ENCODE measurements around the gene TRAPPC12.
"Not testable (repeated sequence)": the region's sequence is repeated elsewhere in the genome, so short reads cannot be mapped to it uniquely, and the experiment has no call there.

Gene TRAPPC12

DNA sequence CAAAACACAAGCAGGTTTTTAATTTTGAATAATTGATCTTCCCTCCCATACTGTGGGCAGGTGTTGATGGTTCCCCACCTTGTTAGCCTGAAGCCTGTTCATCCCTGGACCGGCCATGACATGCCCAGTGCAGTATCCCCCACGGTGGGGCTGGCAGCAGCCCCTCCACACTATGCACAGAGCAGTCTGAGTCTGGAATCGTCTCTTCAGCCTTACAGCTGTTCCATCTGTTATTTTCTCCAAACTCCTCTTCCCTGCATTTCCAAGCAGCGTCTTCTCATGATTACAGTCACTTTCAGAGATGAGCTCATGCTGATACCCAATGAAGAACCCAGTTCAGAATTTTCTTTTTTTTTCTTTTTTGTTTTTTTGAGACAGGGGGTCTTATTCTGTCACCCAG, 71.7 kb downstream of the TRAPPC12 start:
- Histone ChIP-seq H3K27me3 (ENCODE audit: control insufficient read depth in 2 of 2, insufficient read depth in 2 of 2, low read length in 2 of 2) (no peaks in the 10 kb centered on the region), H3K27ac (ENCODE audit: low read depth in 2 of 2, low read length in 2 of 2) (no peak overlapping the region), H3K9ac (ENCODE audit: low read depth in 1 of 2, low read length in 2 of 2) (no peak overlapping the region), H3K4me3 (ENCODE audit: low read length in 2 of 2) (no peak overlapping the region), H3K4me1 (ENCODE audit: control insufficient read depth in 2 of 2, insufficient read depth in 2 of 2, low read length in 2 of 2) (no peaks in the 10 kb centered on the region), H3K36me3 (ENCODE audit: control insufficient read depth in 2 of 2, insufficient read depth in 2 of 2, low read length in 2 of 2) (peaks cover 38 to 55% of the 10 kb centered on the region in 2 donors), H3K9me3 (ENCODE audit: control insufficient read depth in 2 of 2, low read length in 2 of 2) (no peaks in the 10 kb centered on the region)

DNA sequence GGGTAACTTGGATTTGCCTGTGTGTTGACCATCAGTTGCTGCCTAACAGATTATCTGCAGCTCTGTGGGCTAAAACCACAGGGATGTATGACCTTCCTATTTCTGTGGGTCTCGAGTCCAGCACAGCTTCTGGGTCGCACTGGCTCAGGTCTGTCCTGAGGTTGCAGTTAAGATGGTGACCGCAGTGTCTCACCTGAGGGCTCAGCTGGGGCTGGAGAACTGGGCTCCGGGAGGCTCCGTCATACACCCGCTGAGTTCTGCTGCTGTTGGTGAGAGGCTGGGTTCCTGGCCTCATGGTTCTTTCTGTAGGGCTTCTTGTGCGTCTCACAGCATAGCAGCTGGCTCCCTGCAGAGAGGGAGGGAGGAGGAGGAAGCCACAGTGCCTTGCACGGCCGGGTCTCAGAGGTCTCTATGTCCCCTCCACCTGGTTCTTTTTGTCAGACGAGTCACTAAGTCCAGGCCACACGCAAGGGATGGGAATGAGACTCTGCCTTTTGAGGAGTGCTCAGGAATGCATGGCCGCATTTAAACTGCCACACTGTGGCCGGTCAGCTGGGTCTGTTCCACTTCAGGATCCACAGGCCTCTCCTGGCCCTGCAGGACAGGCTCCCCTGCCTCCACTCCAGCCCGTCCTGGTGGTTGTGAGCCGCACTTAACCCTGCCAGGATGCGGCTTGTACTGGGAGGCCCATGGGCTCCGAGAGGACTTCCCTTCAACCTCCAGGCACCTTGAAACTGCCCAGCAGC, 72.6 kb downstream of the TRAPPC12 start:
- H3K4me3 ChIP-seq (ENCODE audit: low read length in 2 of 2), result no peak overlapping the region
- no peaks in the 10 kb centered on the region for H3K9me3 ChIP-seq (ENCODE audit: control insufficient read depth in 2 of 2, low read length in 2 of 2)
- H3K36me3 ChIP-seq (ENCODE audit: control insufficient read depth in 2 of 2, insufficient read depth in 2 of 2, low read length in 2 of 2), result peaks cover 39 to 52% of the 10 kb centered on the region in 2 donors
- H3K4me1 ChIP-seq (ENCODE audit: control insufficient read depth in 2 of 2, insufficient read depth in 2 of 2, low read length in 2 of 2), result no peaks in the 10 kb centered on the region
- H3K9ac ChIP-seq (ENCODE audit: low read depth in 1 of 2, low read length in 2 of 2), result no peak overlapping the region
- no peak overlapping the region for H3K27ac ChIP-seq (ENCODE audit: low read depth in 2 of 2, low read length in 2 of 2)
- no peaks in the 10 kb centered on the region for H3K27me3 ChIP-seq (ENCODE audit: control insufficient read depth in 2 of 2, insufficient read depth in 2 of 2, low read length in 2 of 2)

DNA sequence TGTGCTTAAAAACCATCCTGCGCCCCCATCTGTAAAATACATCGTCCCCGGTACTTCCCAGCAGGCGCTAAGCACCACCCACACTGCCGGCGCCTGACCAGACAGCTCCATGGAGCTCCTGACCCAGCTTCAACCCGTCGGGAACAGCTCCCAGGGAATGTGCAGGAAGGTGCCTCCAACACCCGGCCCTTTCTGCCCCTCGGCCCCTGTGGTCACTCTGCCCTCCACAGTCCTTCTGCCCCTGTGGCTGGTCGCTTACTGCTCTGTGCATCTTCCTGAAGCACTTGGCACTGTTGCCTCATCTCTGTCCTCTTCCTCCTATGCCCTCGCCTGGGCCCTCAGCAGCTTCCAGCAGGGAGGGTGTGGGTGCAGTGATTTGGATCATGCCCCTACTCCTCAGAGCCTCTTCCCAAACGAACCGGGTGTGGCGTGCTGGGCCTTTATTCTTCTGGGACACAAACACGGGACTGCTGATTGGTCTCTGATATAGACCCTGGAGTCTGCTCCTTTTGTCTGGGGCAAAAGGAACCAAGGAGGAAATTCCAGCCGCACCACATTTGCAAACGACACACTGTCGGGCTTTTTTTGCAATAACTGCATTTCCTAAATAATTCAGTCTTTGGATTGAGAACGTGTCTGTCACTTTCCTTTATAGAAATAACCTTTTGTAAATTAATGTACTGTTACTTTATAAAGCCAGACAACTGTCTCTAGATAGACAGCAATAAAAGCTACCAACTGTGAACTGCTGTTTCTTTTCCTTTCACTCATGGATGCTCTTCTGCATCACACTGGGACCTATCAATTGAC, 73.9 kb downstream of the TRAPPC12 start:
- no peak overlapping the region for H3K9ac ChIP-seq (ENCODE audit: low read depth in 1 of 2, low read length in 2 of 2)

DNA sequence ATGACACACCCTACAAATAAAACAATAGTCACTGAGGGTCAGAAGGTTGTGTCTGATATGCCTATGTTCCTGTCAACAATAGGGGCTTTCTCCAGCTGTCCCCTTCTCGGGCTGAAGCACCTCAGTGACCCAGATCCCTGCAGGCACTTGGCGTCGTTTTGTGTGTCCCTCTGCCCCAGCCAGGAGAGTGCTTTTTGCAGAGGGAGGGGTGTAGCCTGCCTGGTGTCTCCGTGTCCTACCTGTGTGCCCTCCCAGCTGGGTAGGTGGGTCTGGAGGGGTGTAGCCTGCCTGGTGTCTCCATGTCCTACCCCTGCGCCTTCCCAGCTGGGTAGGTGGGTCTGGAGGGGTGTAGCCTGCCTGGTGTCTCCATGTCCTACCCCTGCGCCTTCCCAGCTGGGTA, 74.5 kb downstream of the TRAPPC12 start:
- H3K36me3 ChIP-seq (ENCODE audit: control insufficient read depth in 2 of 2, insufficient read depth in 2 of 2, low read length in 2 of 2), result peaks cover 41 to 52% of the 10 kb centered on the region in 2 donors
- not testable (repeated sequence) for H3K27ac ChIP-seq (ENCODE audit: low read depth in 2 of 2, low read length in 2 of 2); H3K9me3 ChIP-seq (ENCODE audit: control insufficient read depth in 2 of 2, low read length in 2 of 2)

More for the DNA sequence above, 73.9 kb downstream of the TRAPPC12 start:
- H3K4me3 ChIP-seq (ENCODE audit: low read length in 2 of 2), result no peak overlapping the region
- no peaks in the 10 kb centered on the region for H3K27me3 ChIP-seq (ENCODE audit: control insufficient read depth in 2 of 2, insufficient read depth in 2 of 2, low read length in 2 of 2)
- H3K4me1 ChIP-seq (ENCODE audit: control insufficient read depth in 2 of 2, insufficient read depth in 2 of 2, low read length in 2 of 2), result no peaks in the 10 kb centered on the region
- H3K27ac ChIP-seq (ENCODE audit: low read depth in 2 of 2, low read length in 2 of 2), result no peak overlapping the region
- peaks cover 41 to 49% of the 10 kb centered on the region in 2 donors for H3K36me3 ChIP-seq (ENCODE audit: control insufficient read depth in 2 of 2, insufficient read depth in 2 of 2, low read length in 2 of 2)
- no peaks in the 10 kb centered on the region for H3K9me3 ChIP-seq (ENCODE audit: control insufficient read depth in 2 of 2, low read length in 2 of 2)

DNA sequence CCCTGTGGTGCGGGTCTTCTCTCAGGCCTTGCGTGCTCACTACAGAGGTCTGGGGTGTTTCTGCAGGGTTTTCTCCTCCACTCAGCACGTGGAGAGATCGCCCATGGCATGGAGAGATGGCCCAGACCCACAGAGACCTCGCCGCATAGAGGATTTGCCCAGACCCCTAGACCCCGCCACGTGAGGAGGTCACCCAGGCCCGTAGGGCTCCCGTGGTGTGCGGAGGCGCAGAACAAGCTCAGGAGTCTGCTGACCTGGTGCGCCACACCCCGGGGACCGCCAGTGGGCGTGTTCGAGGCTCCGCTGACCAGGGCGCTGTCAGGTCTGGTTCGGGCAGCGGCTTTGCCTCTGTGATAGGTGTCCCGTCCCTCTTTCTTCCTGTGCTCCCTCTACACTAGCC, 75.3 kb downstream of the TRAPPC12 start:
- Histone ChIP-seq H3K27ac (ENCODE audit: low read depth in 2 of 2, low read length in 2 of 2) (no peak overlapping the region), H3K4me1 (ENCODE audit: control insufficient read depth in 2 of 2, insufficient read depth in 2 of 2, low read length in 2 of 2) (no peaks in the 10 kb centered on the region), H3K27me3 (ENCODE audit: control insufficient read depth in 2 of 2, insufficient read depth in 2 of 2, low read length in 2 of 2) (no peaks in the 10 kb centered on the region), H3K36me3 (ENCODE audit: control insufficient read depth in 2 of 2, insufficient read depth in 2 of 2, low read length in 2 of 2) (peaks cover 35 to 48% of the 10 kb centered on the region in 2 donors), H3K9me3 (ENCODE audit: control insufficient read depth in 2 of 2, low read length in 2 of 2) (no peaks in the 10 kb centered on the region), H3K9ac (ENCODE audit: low read depth in 1 of 2, low read length in 2 of 2) (no peak overlapping the region), H3K4me3 (ENCODE audit: low read length in 2 of 2) (no peak overlapping the region)

More for the DNA sequence above, 74.5 kb downstream of the TRAPPC12 start:
- not testable (repeated sequence) for H3K27me3 ChIP-seq (ENCODE audit: control insufficient read depth in 2 of 2, insufficient read depth in 2 of 2, low read length in 2 of 2); H3K9ac ChIP-seq (ENCODE audit: low read depth in 1 of 2, low read length in 2 of 2); H3K4me3 ChIP-seq (ENCODE audit: low read length in 2 of 2); H3K4me1 ChIP-seq (ENCODE audit: control insufficient read depth in 2 of 2, insufficient read depth in 2 of 2, low read length in 2 of 2)

DNA sequence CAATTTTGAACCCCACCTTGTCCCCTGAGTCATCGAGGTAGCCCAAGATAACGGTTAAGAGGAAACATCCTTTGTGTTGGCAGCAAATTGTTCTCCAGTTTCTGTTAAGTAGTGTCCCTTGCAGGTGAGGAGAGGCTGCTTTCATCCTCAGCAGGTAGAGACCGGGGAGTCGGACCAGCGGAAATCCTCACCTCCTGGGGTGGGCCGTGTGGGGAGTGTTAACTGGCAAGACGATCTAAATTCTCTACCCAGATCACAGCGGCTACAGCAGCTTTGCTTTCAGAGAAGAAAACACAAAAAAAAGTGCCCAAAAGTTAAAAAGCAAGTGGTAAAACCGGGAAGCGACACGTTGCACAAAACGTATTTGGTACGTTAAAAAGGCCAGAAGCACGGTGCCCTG, 76.6 kb downstream of the TRAPPC12 start:
- no peak overlapping the region for H3K4me3 ChIP-seq (ENCODE audit: low read length in 2 of 2)
- H3K27me3 ChIP-seq (ENCODE audit: control insufficient read depth in 2 of 2, insufficient read depth in 2 of 2, low read length in 2 of 2), result no peaks in the 10 kb centered on the region
- H3K9ac ChIP-seq (ENCODE audit: low read depth in 1 of 2, low read length in 2 of 2), result no peak overlapping the region
- no peaks in the 10 kb centered on the region for H3K4me1 ChIP-seq (ENCODE audit: control insufficient read depth in 2 of 2, insufficient read depth in 2 of 2, low read length in 2 of 2)
- no peak overlapping the region for H3K27ac ChIP-seq (ENCODE audit: low read depth in 2 of 2, low read length in 2 of 2)
- peaks cover 31 to 44% of the 10 kb centered on the region in 2 donors for H3K36me3 ChIP-seq (ENCODE audit: control insufficient read depth in 2 of 2, insufficient read depth in 2 of 2, low read length in 2 of 2)
- no peaks in the 10 kb centered on the region for H3K9me3 ChIP-seq (ENCODE audit: control insufficient read depth in 2 of 2, low read length in 2 of 2)

DNA sequence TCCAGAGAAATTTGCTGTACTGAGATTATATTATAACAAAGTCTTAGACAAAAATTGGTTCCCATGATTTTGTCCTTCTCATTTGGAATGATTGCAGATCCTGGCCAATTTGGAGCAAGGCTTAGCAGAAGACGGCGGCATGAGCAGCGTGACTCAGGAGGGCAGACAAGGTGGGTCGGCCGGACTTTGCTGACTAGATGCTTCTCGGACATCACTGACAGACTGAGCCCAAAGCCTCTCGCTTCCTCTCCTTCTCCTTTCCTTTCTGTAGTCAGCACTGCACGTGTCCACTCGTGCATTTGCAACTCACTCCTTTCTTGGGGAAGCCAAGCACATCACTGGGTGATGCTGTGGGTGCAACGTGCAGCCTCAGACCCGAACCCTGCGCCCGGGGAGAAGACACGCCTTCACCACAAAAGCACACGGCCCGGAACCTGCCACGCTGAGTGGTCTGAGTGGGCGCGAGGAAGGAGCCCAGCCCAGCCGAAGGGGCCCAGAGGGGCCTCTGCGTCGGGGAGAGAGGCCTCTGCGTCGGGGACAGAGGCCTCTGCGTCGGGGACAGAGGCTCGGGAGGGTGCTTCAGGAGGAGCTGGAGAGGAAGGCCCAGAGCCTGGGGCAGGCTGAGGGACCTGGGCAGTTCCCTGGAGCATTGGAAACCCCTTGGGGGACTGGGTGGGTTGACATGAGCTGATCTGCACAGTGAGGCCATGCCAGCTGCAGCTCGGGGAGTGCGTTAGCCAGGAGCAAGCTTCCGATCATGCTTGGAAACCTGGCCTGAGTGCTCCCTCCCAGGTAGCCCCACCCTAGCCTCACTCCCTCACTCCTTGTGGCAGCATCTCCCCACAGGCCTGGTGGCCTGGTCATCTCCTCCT, 78.3 kb downstream of the TRAPPC12 start:
- H3K36me3 ChIP-seq (ENCODE audit: control insufficient read depth in 2 of 2, insufficient read depth in 2 of 2, low read length in 2 of 2), result peaks cover 31 to 38% of the 10 kb centered on the region in 2 donors
- H3K9ac ChIP-seq (ENCODE audit: low read depth in 1 of 2, low read length in 2 of 2), result no peak overlapping the region
- no peak overlapping the region for H3K27ac ChIP-seq (ENCODE audit: low read depth in 2 of 2, low read length in 2 of 2)
- H3K9me3 ChIP-seq (ENCODE audit: control insufficient read depth in 2 of 2, low read length in 2 of 2), result no peaks in the 10 kb centered on the region
- H3K4me3 ChIP-seq (ENCODE audit: low read length in 2 of 2), result no peak overlapping the region
- H3K27me3 ChIP-seq (ENCODE audit: control insufficient read depth in 2 of 2, insufficient read depth in 2 of 2, low read length in 2 of 2), result no peaks in the 10 kb centered on the region
- H3K4me1 ChIP-seq (ENCODE audit: control insufficient read depth in 2 of 2, insufficient read depth in 2 of 2, low read length in 2 of 2), result peaks cover 0 to 2% of the 10 kb centered on the region in 2 donors

DNA sequence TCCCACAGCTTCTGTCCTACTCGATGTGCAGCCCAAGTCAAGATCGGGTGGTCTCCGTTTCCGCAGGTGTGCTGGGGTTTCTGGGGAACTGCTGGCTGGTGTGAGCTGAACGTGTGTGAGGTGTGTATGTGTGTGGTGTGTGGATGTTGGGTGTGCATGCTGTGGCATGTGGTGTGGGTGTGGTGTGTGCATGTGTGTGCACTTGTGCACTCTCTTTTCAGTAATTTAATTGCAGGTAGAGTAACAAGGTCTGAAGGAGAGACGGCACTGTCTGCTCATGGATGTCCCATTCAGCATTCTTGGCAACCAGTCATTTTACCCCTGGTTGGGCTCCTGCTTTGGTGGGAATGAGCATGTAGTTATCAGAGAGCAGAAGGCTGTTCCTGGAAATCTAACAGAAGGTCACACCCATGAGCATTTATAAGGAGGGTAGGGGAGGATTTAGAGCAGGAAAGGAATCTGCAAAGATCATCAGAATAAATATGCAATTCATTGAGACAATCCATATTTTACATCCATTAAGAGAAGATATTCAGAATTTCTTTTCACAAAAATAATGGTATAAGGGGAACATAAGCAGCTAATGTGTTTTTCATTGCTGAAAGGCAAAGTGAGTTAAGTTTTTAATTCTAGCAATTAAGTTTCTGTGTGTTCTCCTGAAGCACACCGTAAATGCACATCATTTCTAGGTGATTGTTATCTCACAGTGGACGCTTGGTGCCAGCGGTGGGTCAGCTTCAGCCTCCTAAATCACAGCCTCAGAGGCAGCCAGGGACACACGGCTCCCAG, 79.1 kb downstream of the TRAPPC12 start:
- Histone ChIP-seq H3K9me3 (ENCODE audit: control insufficient read depth in 2 of 2, low read length in 2 of 2) (no peaks in the 10 kb centered on the region), H3K9ac (ENCODE audit: low read depth in 1 of 2, low read length in 2 of 2) (no peak overlapping the region), H3K27me3 (ENCODE audit: control insufficient read depth in 2 of 2, insufficient read depth in 2 of 2, low read length in 2 of 2) (no peaks in the 10 kb centered on the region), H3K4me1 (ENCODE audit: control insufficient read depth in 2 of 2, insufficient read depth in 2 of 2, low read length in 2 of 2) (peaks cover 0 to 2% of the 10 kb centered on the region in 2 donors), H3K4me3 (ENCODE audit: low read length in 2 of 2) (no peak overlapping the region), H3K27ac (ENCODE audit: low read depth in 2 of 2, low read length in 2 of 2) (no peak overlapping the region), H3K36me3 (ENCODE audit: control insufficient read depth in 2 of 2, insufficient read depth in 2 of 2, low read length in 2 of 2) (peaks cover 27 to 34% of the 10 kb centered on the region in 2 donors)

DNA sequence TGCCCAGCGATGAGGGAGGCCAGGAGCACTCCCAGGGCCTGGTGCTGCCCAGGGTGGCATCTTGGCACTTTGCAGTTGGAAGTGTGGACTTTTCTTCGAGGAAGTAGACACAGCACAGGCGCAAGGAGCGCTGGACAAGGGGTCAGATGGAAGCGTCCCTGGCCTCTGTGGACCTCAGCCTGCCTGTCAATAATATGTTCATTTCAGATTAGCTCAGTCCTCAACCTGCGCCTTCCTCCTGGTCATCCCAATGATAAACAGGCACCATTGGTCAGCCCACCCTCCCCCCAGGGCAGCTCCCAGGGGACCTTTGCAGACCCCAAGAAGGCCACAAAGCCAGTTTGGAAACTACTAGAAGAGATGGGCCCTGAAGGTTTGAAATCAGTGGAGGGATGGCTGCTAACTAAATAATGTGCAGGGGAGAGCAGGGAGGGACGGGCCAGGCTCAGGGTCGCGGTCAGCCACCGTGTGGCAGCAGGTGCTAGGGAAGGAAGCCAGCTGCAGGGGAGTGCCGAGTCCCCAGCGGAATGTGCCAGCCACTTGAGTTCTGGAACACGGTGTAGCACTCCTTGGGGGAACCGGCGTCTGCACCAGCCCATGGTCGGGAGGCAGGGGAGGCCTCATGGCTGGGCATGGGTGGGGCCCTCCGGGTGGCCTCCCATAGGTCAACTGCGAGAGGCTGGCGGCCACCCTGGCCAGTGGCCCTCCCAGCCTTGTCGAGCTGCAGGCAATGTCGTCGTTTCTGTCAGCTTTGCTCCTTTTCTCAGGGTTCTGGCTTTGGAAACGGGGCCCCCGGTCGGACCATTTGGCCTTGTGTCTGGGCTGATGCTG, 79.9 kb downstream of the TRAPPC12 start:
- H3K27me3 ChIP-seq (ENCODE audit: control insufficient read depth in 2 of 2, insufficient read depth in 2 of 2, low read length in 2 of 2), result no peaks in the 10 kb centered on the region
- peaks cover 31 to 34% of the 10 kb centered on the region in 2 donors for H3K36me3 ChIP-seq (ENCODE audit: control insufficient read depth in 2 of 2, insufficient read depth in 2 of 2, low read length in 2 of 2)
- no peak overlapping the region for H3K4me3 ChIP-seq (ENCODE audit: low read length in 2 of 2)
- H3K9ac ChIP-seq (ENCODE audit: low read depth in 1 of 2, low read length in 2 of 2), result no peak overlapping the region
- no peak overlapping the region for H3K27ac ChIP-seq (ENCODE audit: low read depth in 2 of 2, low read length in 2 of 2)
- peaks cover 0 to 2% of the 10 kb centered on the region in 2 donors for H3K4me1 ChIP-seq (ENCODE audit: control insufficient read depth in 2 of 2, insufficient read depth in 2 of 2, low read length in 2 of 2)
- no peaks in the 10 kb centered on the region for H3K9me3 ChIP-seq (ENCODE audit: control insufficient read depth in 2 of 2, low read length in 2 of 2)

All from mucosa of rectum (tissue), 2 donors.